H1 (cell line): Measurements from ENCODE around the gene SEC11A. TPM values are rescaled to one million over a fixed set of nuclear protein-coding genes. Genes with fewer than 3 reads are reported as not detected.

Source experiments
- CTCF ChIA-PET: fragments of 300-600 bp; sonication (Branson Sonifier 250); formaldehyde crosslinking; loops from one replicate; lab custom pipeline; 2021; ENCODE audit not compliant: partially characterized antibody; lab: Charles Lee
- POLR2A ChIA-PET: fragments of 300-600 bp; sonication (Branson Sonifier 250); formaldehyde crosslinking; loops from one replicate; lab custom pipeline; 2021; ENCODE audit warnings: inconsistent platforms; ENCODE audit not compliant: partially characterized antibody; lab: Charles Lee
- DNase-seq, 2 experiments: peaks; one replicate each; pipeline versions ENCODE4 v3.0.0 to v3.0.0-alpha.2; 2010 to 2022; ENCODE audit warnings: low spot score in 2 of 2, low read depth in 1 of 2, mixed read lengths in 1 of 2
- FAIRE-seq: peaks from 2 replicates; lab custom pipeline; 2011; peaks lifted over from hg19 to GRCh38; lab: Jason Lieb, UNC
- H2AFZ ChIP-seq: 2 replicates; pipeline ENCODE4 v1.8.1; 2012; ENCODE audit warnings: low read length, inconsistent platforms
- H2AK5ac ChIP-seq: 2 replicates; pipeline ENCODE4 v1.6.1; 2013; ENCODE audit warnings: low read depth, low read length
- H2BK120ac ChIP-seq: replicated peaks from 2 replicates; pipeline ENCODE3; 2013; ENCODE audit warnings: low read depth, low read length, inconsistent platforms
- H2BK12ac ChIP-seq: 2 replicates; pipeline ENCODE4 v1.6.1; 2013; ENCODE audit warnings: low read depth, low read length
- H2BK15ac ChIP-seq: 2 replicates; pipeline ENCODE4 v1.6.1; 2013; ENCODE audit warnings: low read length
- H2BK20ac ChIP-seq: 2 replicates; pipeline ENCODE4 v1.6.1; 2013; ENCODE audit warnings: low read length
- H2BK5ac ChIP-seq: 2 replicates; pipeline ENCODE4 v1.6.1; 2013; ENCODE audit warnings: low read depth, low read length
- H3K14ac ChIP-seq: 2 replicates; pipeline ENCODE4 v1.6.1; 2013; ENCODE audit warnings: inconsistent platforms; ENCODE audit not compliant: insufficient read length
- H3K18ac ChIP-seq: 2 replicates; pipeline ENCODE4 v1.6.1; 2013; ENCODE audit warnings: low read length; ENCODE audit errors: extremely low read depth
- H3K23ac ChIP-seq: 2 replicates; pipeline ENCODE4 v1.6.1; 2013; ENCODE audit warnings: inconsistent platforms; ENCODE audit not compliant: insufficient read length
- H3K23me2 ChIP-seq: 2 replicates; pipeline ENCODE4 v1.6.1; 2013; ENCODE audit warnings: low read depth, low read length
- H3K27ac ChIP-seq: 2 replicates; pipeline ENCODE4 v1.6.1; 2011; ENCODE audit warnings: low read depth, low read length, inconsistent platforms
- H3K27me3 ChIP-seq, 4 experiments: replicated peaks in 1 of 4; 1 replicate in 1 of 4; 2 replicates in 3 of 4; pipeline versions ENCODE4 v1.6.1 to v1.8.1; 2011 to 2013; ENCODE audit warnings: low read length in 3 of 4, mild to moderate bottlenecking in 3 of 4, inconsistent platforms in 2 of 4, mixed read lengths in 2 of 4, moderate library complexity in 1 of 4; ENCODE audit not compliant: control insufficient read depth in 3 of 4, insufficient read depth in 3 of 4; ENCODE audit errors: extremely low read depth in 1 of 4
- H3K36me3 ChIP-seq, 4 experiments: 2 replicates each; pipeline versions ENCODE4 v1.6.1 to v1.8.1; 2011 to 2013; ENCODE audit warnings: mild to moderate bottlenecking in 4 of 4, low read length in 3 of 4, moderate library complexity in 2 of 4, control low read depth in 1 of 4, inconsistent platforms in 1 of 4; ENCODE audit not compliant: insufficient read depth in 4 of 4, control insufficient read depth in 2 of 4
- H3K4ac ChIP-seq: replicated peaks from 2 replicates; pipeline ENCODE3; 2013; ENCODE audit warnings: low read length, low read depth, mixed read lengths, inconsistent platforms; ENCODE audit not compliant: insufficient read length
- H3K4me1 ChIP-seq, 4 experiments: replicated peaks in 1 of 4; 1 replicate in 1 of 4; 2 replicates in 3 of 4; pipeline versions ENCODE4 v1.6.1 to v1.8.1; 2011 to 2013; ENCODE audit warnings: low read length in 3 of 4, inconsistent platforms in 2 of 4, mixed read lengths in 1 of 4; ENCODE audit not compliant: insufficient read depth in 4 of 4, control insufficient read depth in 3 of 4
- H3K4me2 ChIP-seq, 2 experiments: 2 replicates each; pipeline versions ENCODE4 v1.6.1 to v1.8.1; 2011 to 2013; ENCODE audit warnings: low read depth in 2 of 2, low read length in 2 of 2, control low read depth in 1 of 2, inconsistent platforms in 1 of 2, mild to moderate bottlenecking in 1 of 2; ENCODE audit not compliant: insufficient read depth in 1 of 2
- H3K4me3 ChIP-seq, 4 experiments: fragments of 200-600, 300-600 bp in 1 of 4; sonication (generic), shearing (Covaris generic), sonication (Bioruptor Twin) in 1 of 4; 2 replicates each; pipeline versions ENCODE4 v1.5.1 to v1.8.1; 2011 to 2016; ENCODE audit warnings: low read length in 4 of 4, low read depth in 3 of 4, control low read depth in 2 of 4, inconsistent platforms in 2 of 4, mild to moderate bottlenecking in 2 of 4, mixed read lengths in 1 of 4, moderate library complexity in 1 of 4; ENCODE audit not compliant: insufficient read depth in 2 of 4; ENCODE audit errors: extremely low read depth in 1 of 4
- H3K56ac ChIP-seq: replicated peaks from 2 replicates; pipeline ENCODE3; 2013; ENCODE audit warnings: low read depth, mild to moderate bottlenecking, mixed read lengths, low read length, inconsistent platforms; ENCODE audit not compliant: insufficient read length
- H3K79me1 ChIP-seq: 2 replicates; pipeline ENCODE4 v1.6.1; 2013; ENCODE audit warnings: low read depth, low read length, control low read depth
- H3K79me2 ChIP-seq, 2 experiments: 2 replicates each; pipeline versions ENCODE4 v1.6.1 to v1.8.1; 2012 to 2013; ENCODE audit warnings: low read length in 2 of 2, mild to moderate bottlenecking in 2 of 2, inconsistent platforms in 1 of 2; ENCODE audit not compliant: insufficient read depth in 2 of 2, control insufficient read depth in 1 of 2
- H3K9ac ChIP-seq, 4 experiments: replicated peaks in 1 of 4; 1 replicate in 1 of 4; 2 replicates in 3 of 4; pipeline versions ENCODE4 v1.6.1 to v1.8.1; 2011 to 2013; ENCODE audit warnings: low read depth in 3 of 4, low read length in 3 of 4, control low read depth in 2 of 4, mild to moderate bottlenecking in 2 of 4, moderate library complexity in 2 of 4, inconsistent platforms in 1 of 4; ENCODE audit errors: extremely low read depth in 1 of 4
- H3K9me3 ChIP-seq, 2 experiments: 2 replicates each; pipeline versions ENCODE4 v1.6.1 to v1.8.1; 2012 to 2013; ENCODE audit warnings: mild to moderate bottlenecking in 2 of 2, moderate library complexity in 2 of 2, control low read depth in 1 of 2, inconsistent platforms in 1 of 2, low read depth in 1 of 2, low read length in 1 of 2, mixed read lengths in 1 of 2; ENCODE audit not compliant: insufficient read depth in 2 of 2
- H4K20me1 ChIP-seq, 2 experiments: replicated peaks in 1 of 2; 2 replicates each; pipeline versions ENCODE3 to v1.8.1; 2011 to 2013; ENCODE audit warnings: inconsistent platforms in 2 of 2, low read length in 2 of 2, mild to moderate bottlenecking in 1 of 2; ENCODE audit not compliant: insufficient read depth in 2 of 2, control insufficient read depth in 1 of 2
- H4K5ac ChIP-seq: 2 replicates; pipeline ENCODE4 v1.6.1; 2013; ENCODE audit warnings: low read length, low read depth, mixed read lengths, inconsistent platforms; ENCODE audit not compliant: insufficient read length
- H4K8ac ChIP-seq: 2 replicates; pipeline ENCODE4 v1.8.0; 2013; ENCODE audit warnings: mild to moderate bottlenecking, moderate library complexity, low read length, inconsistent platforms; ENCODE audit not compliant: insufficient read depth; ENCODE audit errors: extremely low read depth
- H4K91ac ChIP-seq: replicated peaks from 2 replicates; pipeline ENCODE3; 2013; ENCODE audit warnings: low read length, mixed read lengths, inconsistent platforms; ENCODE audit not compliant: insufficient read length
- BACH1 ChIP-seq: IDR thresholded peaks from 2 replicates; pipeline ENCODE4 v1.6.1; 2012; ENCODE audit warnings: low read length, improper control_type of control experiment
- CEBPB ChIP-seq: IDR thresholded peaks from 2 replicates; pipeline ENCODE4 v1.6.1; 2012; ENCODE audit warnings: low read depth, low read length
- CHD2 ChIP-seq: IDR thresholded peaks from 2 replicates; pipeline ENCODE4 v1.6.1; 2012; ENCODE audit warnings: low read length, improper control_type of control experiment
- GTF2F1 ChIP-seq: IDR thresholded peaks from 2 replicates; pipeline ENCODE4 v1.6.1; 2012; ENCODE audit warnings: low read depth, low read length, improper control_type of control experiment, borderline replicate concordance
- JUND ChIP-seq: IDR thresholded peaks from 2 replicates; pipeline ENCODE4 v1.6.1; 2011; ENCODE audit warnings: mild to moderate bottlenecking, improper control_type of control experiment, low read length
- MAFK ChIP-seq: IDR thresholded peaks from 2 replicates; pipeline ENCODE4 v1.6.1; 2012; ENCODE audit warnings: low read depth, mild to moderate bottlenecking, improper control_type of control experiment, low read length
- NANOG ChIP-seq: IDR thresholded peaks from 2 replicates; pipeline ENCODE4 v1.6.1; 2011; ENCODE audit warnings: low read length, low read depth, mild to moderate bottlenecking, inconsistent platforms; ENCODE audit not compliant: insufficient read depth, poor library complexity, severe bottlenecking
- POU5F1 ChIP-seq: IDR thresholded peaks from 2 replicates; pipeline ENCODE4 v1.6.1; 2011; ENCODE audit warnings: low read depth, mild to moderate bottlenecking, low read length, moderate library complexity
- RAD21 ChIP-seq, 2 experiments: IDR thresholded peaks in 1 of 2; conservative IDR thresholded peaks in 1 of 2; 2 replicates each; pipeline ENCODE4 v1.6.1; 2011; ENCODE audit warnings: low read depth in 2 of 2, low read length in 2 of 2, improper control_type of control experiment in 1 of 2, inconsistent platforms in 1 of 2, mild to moderate bottlenecking in 1 of 2, moderate library complexity in 1 of 2
- SP1 ChIP-seq: IDR thresholded peaks from 2 replicates; pipeline ENCODE4 v1.6.1; 2011; ENCODE audit warnings: low read depth, low read length
- TAF1 ChIP-seq: IDR thresholded peaks from 2 replicates; pipeline ENCODE4 v1.6.1; 2011; ENCODE audit warnings: mild to moderate bottlenecking, low read depth, low read length
- TAF7 ChIP-seq: optimal IDR thresholded peaks from 2 replicates; pipeline ENCODE3; 2011; ENCODE audit warnings: low read depth, mild to moderate bottlenecking, inconsistent platforms, low read length, moderate library complexity, borderline replicate concordance
- TBP ChIP-seq: IDR thresholded peaks from 2 replicates; pipeline ENCODE4 v1.6.1; 2011; ENCODE audit warnings: low read depth, low read length, improper control_type of control experiment
- TEAD4 ChIP-seq: IDR thresholded peaks from 2 replicates; pipeline ENCODE4 v1.6.1; 2012; ENCODE audit warnings: low read depth, low read length, inconsistent platforms, mixed read lengths
- YY1 ChIP-seq: IDR thresholded peaks from 2 replicates; pipeline ENCODE4 v1.6.1; 2011; ENCODE audit warnings: low read depth, mild to moderate bottlenecking, low read length
- WGBS, 2 experiments: shearing (Covaris generic) in 1 of 2; methylation state at CpG; one replicate each; pipeline versions ENCODE4 v1.1.6 to v1.1.7; 2013 to 2015; ENCODE audit warnings: low lambda C conversion rate in 2 of 2, mixed read lengths in 2 of 2, inconsistent platforms in 1 of 2, low coverage in 1 of 2, missing lambda C conversion rate in 1 of 2; ENCODE audit not compliant: insufficient replicate concordance in 2 of 2, insufficient coverage in 1 of 2, insufficient read length in 1 of 2; ENCODE audit errors: extremely low coverage in 1 of 2, missing lambda C conversion rate in 1 of 2; 5-methylcytosine and 5-hydroxymethylcytosine counted together
- polyA plus RNA-seq, 7 experiments: library from polyadenylated mRNA; depleted of rRNA in 3 of 7; stranded (reverse) in 5 of 7; unstranded in 2 of 7; fragments of >200 nt in 5 of 7; fragments of 200-250 nt in 2 of 7; gene quantifications; 1 replicate in 5 of 7; 2 replicates in 1 of 7; 4 replicates in 1 of 7; pipeline versions ENCODE4 v1.2.1 to v1.2.3, GENCODE V29; 2011 to 2013; ENCODE audit warnings: missing spikeins in 2 of 7, mixed read lengths in 2 of 7
- total RNA-seq: library from RNA; stranded (reverse); fragmentation: NEBNext Ultra II Directional; extraction: Animal tissue kit (Norgen Biotek cat#: 25700); gene quantifications from 2 replicates; pipeline ENCODE4 v1.2.1, GENCODE V29; 2021
- TF ChIP-seq, protein P1 (sequence below): IDR thresholded peaks from 2 replicates; pipeline ENCODE4 v1.6.1; 2012; ENCODE audit warnings: inconsistent platforms

The SEC11A gene
- total and polyA plus RNA-seq, 2 of the 8 experiments (the other 6 are each of a cell fraction or from before 2014, with no cell fraction given): 268 to 316 TPM

DNA sequence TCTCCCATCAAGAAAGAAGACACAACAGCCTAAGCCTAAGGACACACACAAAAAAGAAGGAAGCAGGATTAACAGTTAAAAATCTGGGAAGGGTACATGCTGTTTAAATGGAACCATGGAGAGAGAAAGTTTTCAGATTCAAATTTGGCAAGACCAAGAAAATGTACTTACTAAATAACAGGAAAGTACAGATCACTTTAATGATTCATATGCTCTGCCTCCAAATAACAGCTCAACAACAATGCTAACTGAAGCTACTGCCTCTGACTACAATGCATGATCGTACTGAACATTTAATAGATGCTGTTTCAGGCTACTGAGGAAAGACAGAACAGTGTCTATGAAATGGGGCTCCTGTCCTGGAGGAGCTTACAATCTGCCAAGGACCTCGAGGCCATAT, 49.6 kb downstream of the SEC11A start:
- POLR2A ChIA-PET: interaction anchor here (1.3 kb wide), 2 partner anchors 13 to 38 kb away, joined by 3 to 4 read pairs; no protein-coding TSS in a partner anchor
- Histone ChIP-seq H2BK5ac (no peak overlapping the region), H3K9me3 (no peaks in the 10 kb centered on the region), H4K8ac (no peak overlapping the region), H3K36me3 (peaks cover 13 to 38% (median 24%) of the 10 kb centered on the region in 4 experiments), H4K5ac (no peak overlapping the region), H3K27me3 (no peaks in the 10 kb centered on the region), H3K23ac (no peak overlapping the region), H3K4ac (no peak overlapping the region), H4K91ac (no peak overlapping the region), H3K23me2 (no peaks in the 10 kb centered on the region), H3K79me1 (no peaks in the 10 kb centered on the region), H3K4me3 (no peak overlapping the region), H2BK120ac (no peak overlapping the region), H3K14ac (no peak overlapping the region), H2BK15ac (no peak overlapping the region), H2AK5ac (no peak overlapping the region), H3K56ac (no peak overlapping the region), H3K27ac (no peak overlapping the region), H4K20me1 (no peaks in the 10 kb centered on the region), H3K4me1 (no peaks in the 10 kb centered on the region), H3K79me2 (no peaks in the 10 kb centered on the region), H3K18ac (no peak overlapping the region), H2BK20ac (no peak overlapping the region), H2AFZ (no peak overlapping the region), H2BK12ac (no peak overlapping the region), H3K9ac (no peak overlapping the region), H3K4me2 (no peak overlapping the region)
- FAIRE-seq (no peak), DNase-seq (no peak)
- TF ChIP-seq RAD21 (IDR thresholded peaks at IDR 0.05 in 1 of 2, conservative IDR thresholded peaks at IDR 0.05 in 1 of 2; ENCODE audit: low read depth in 2 of 2, low read length in 2 of 2) (no peak), NANOG (no peak), CHD2 (no peak), TAF7 (no peak), TEAD4 (no peak), MAFK (no peak), TAF1 (no peak), CEBPB (no peak), SP1 (no peak), TBP (no peak), YY1 (no peak), GTF2F1 (no peak), BACH1 (no peak), POU5F1 (no peak), JUND (no peak)
- TF ChIP-seq, protein P1, sequence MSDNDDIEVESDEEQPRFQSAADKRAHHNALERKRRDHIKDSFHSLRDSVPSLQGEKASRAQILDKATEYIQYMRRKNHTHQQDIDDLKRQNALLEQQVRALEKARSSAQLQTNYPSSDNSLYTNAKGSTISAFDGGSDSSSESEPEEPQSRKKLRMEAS: no peak
- CTCF ChIA-PET: interaction anchor here (1.2 to 1.4 kb wide), 2 partner anchors 11 to 153 kb away, joined by 3 to 5 read pairs; no protein-coding TSS in a partner anchor
- 84% methylated on average over 2 of the region's 2 CpGs; no CpG with 5 or more reads in 1 of the 2 experiments for WGBS, 2 experiments
